PC-3 (cell line): ENCODE results near the gene ISL2. TPM values are rescaled to one million over a fixed set of nuclear protein-coding genes. Genes with fewer than 3 reads are reported as not detected.

Source experiments
- ATAC-seq: fragments of 200-7000 bp; cut with Tn5 transposase; 2 replicates; pipeline ENCODE4 v1.9.1; 2020; ENCODE audit warnings: mild to moderate bottlenecking, moderate library complexity
- BruUV-seq: library from RNA; stranded (reverse); fragments of 400-500 nt; replicated peaks from 2 replicates; lab custom pipeline; 2021; lab: Mats Ljungman, UMichigan
- CTCF ChIA-PET: fragments of 300-600 bp; sonication (Branson Sonifier 250); formaldehyde crosslinking; loops from one replicate; lab custom pipeline; 2022; ENCODE audit warnings: antibody characterized with exemption; lab: Charles Lee
- POLR2A ChIA-PET: fragments of 300-600 bp; sonication (Branson Sonifier 250); formaldehyde crosslinking; loops from one replicate; lab custom pipeline; 2022; ENCODE audit warnings: antibody characterized with exemption; ENCODE audit not compliant: unreplicated experiment; lab: Charles Lee
- DNase-seq: peaks from one replicate; pipeline ENCODE4 v3.0.0-alpha.2; 2015
- H2AFZ ChIP-seq: fragments of 300-600 bp; sonication (generic); 2 replicates; pipeline ENCODE4 v1.6.0; 2016; ENCODE audit warnings: antibody characterized with exemption, low read length
- H3F3A ChIP-seq: fragments of 300-600 bp; sonication (generic); one replicate; pipeline ENCODE4 v1.6.0; 2017; ENCODE audit warnings: antibody characterized with exemption, low read length, control low read depth, mild to moderate bottlenecking; ENCODE audit not compliant: unreplicated experiment
- H3K27ac ChIP-seq: fragments of 300-600 bp; sonication (generic); 2 replicates; pipeline ENCODE4 v1.5.1; 2016; ENCODE audit warnings: mild to moderate bottlenecking, low read length
- H3K27me3 ChIP-seq: fragments of 300-600 bp; sonication (generic); 2 replicates; pipeline ENCODE4 v1.6.1; 2016; ENCODE audit warnings: low read length, mixed read lengths
- H3K36me3 ChIP-seq: fragments of 300-600 bp; sonication (generic); 2 replicates; pipeline ENCODE4 v1.6.1; 2016; ENCODE audit warnings: low read depth, mixed run types, low read length, mixed read lengths
- H3K4me1 ChIP-seq: fragments of 300-600 bp; sonication (generic); 2 replicates; pipeline ENCODE4 v1.5.1; 2016; ENCODE audit warnings: low read length; ENCODE audit not compliant: insufficient read depth
- H3K4me2 ChIP-seq: fragments of 300-600 bp; sonication (generic); 2 replicates; pipeline ENCODE4 v1.6.0; 2016; ENCODE audit warnings: low read length
- H3K4me3 ChIP-seq: fragments of 300-600 bp; sonication (generic); 2 replicates; pipeline ENCODE4 v1.5.1; 2016; ENCODE audit warnings: mild to moderate bottlenecking, low read length, mixed read lengths
- H3K79me2 ChIP-seq: fragments of 300-600 bp; sonication (generic); 2 replicates; pipeline ENCODE4 v1.6.1; 2017; ENCODE audit warnings: low read length, mixed read lengths
- H3K9ac ChIP-seq: fragments of 300-600 bp; sonication (generic); 2 replicates; pipeline ENCODE4 v1.6.0; 2016; ENCODE audit warnings: mild to moderate bottlenecking, low read length
- H3K9me2 ChIP-seq: fragments of 300-600 bp; sonication (generic); replicated peaks from 2 replicates; pipeline ENCODE4 v1.6.1; 2016; ENCODE audit warnings: mixed run types, low read length, mixed read lengths
- H3K9me3 ChIP-seq: fragments of 300-600 bp; sonication (generic); 2 replicates; pipeline ENCODE4 v1.6.1; 2016; ENCODE audit warnings: low read length, mixed read lengths
- H4K20me1 ChIP-seq: fragments of 300-600 bp; sonication (generic); 2 replicates; pipeline ENCODE4 v1.6.1; 2016; ENCODE audit warnings: low read length, mixed read lengths
- CTCF ChIP-seq: fragments of 300-600 bp; sonication (generic); conservative IDR thresholded peaks from 2 replicates; pipeline ENCODE4 v1.5.1; 2017; ENCODE audit warnings: antibody characterized with exemption, low read depth, mild to moderate bottlenecking, low read length
- EZH2 ChIP-seq: fragments of 300-600 bp; sonication (generic); IDR thresholded peaks from one replicate; pipeline ENCODE4 v1.6.1; 2017; ENCODE audit warnings: antibody characterized with exemption, mild to moderate bottlenecking, low read length; ENCODE audit not compliant: unreplicated experiment
- EZH2phosphoT487 ChIP-seq: fragments of 300-600 bp; sonication (generic); IDR thresholded peaks from 2 replicates; pipeline ENCODE4 v1.6.1; 2018; ENCODE audit warnings: mild to moderate bottlenecking, antibody characterized with exemption, low read length, borderline replicate concordance
- intact Hi-C: fragments of 100-400 bp; cut with micrococcal nuclease; formaldehyde crosslinking; loops from 2 replicates; pipeline ENCODE4 v1.9.0; 2023
- total RNA-seq: library from RNA; depleted of rRNA; stranded (reverse); fragments of >200 nt; gene quantifications from 2 replicates; pipeline ENCODE4 v1.2.3, GENCODE V29; 2014

The ISL2 gene
- total RNA-seq, 1 experiment from 2014 or later: 3.6 TPM

DNA sequence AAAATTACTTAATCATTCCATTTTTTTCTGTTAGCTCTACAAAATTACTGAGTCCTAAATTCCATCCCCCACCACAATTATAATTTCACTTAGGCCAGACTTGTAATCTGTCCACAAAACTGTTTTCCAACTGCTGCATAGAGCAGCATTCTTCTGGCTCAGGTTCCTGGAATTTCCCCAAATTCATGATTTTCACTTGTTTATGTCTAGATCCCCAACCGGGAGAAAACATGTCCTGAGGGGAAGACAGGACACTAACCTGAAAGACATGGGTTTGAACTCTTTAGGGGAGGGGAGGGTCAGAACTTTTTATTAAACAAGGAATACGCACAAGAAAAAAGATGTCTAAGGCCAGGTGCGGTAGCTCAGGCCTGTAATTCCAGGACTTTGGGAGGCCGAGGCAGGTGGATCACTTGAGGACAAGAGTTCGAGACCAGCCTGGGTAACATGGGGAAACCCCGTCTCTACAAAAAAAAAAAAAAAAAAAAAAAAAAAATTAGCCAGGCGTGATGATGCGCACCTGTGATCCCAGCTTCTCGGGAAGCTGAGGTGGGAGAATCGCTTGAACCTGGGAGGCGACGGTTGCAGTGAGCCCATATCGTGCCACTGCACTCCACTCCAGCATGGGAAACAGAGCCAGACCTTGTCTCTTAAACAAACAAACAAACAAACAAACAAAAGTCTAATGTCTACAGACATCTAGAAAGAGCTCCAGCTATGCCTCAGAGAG lies 26.8 kb upstream of the ISL2 start:
- ChIA-PET POLR2A (interaction anchor here (0.6 kb wide), 3 partner anchors 15 to 28 kb away, joined by 3 to 14 read pairs (median 4); partner anchors contain the start of gene ISL2), CTCF (no interaction called here)
- intact Hi-C loops: no loop called here
- Histone ChIP-seq H3K4me3 (peak overlapping the region; percentile 83), H4K20me1 (peaks cover 4% of the 10 kb centered on the region; the same call in 1 of the 2 replicates), H2AFZ (no peak overlapping the region), H3K79me2 (peaks cover 65% of the 10 kb centered on the region), H3K27me3 (no peaks in the 10 kb centered on the region), H3K4me1 (peaks cover 42% of the 10 kb centered on the region), H3F3A (peaks cover 11% of the 10 kb centered on the region), H3K36me3 (no peaks in the 10 kb centered on the region), H3K27ac (no peak overlapping the region), H3K9ac (peak overlapping the region; percentile 94), H3K4me2 (peak overlapping the region; percentile 97), H3K9me2 (no peaks in the 10 kb centered on the region), H3K9me3 (no peaks in the 10 kb centered on the region)
- no peak for TF ChIP-seq CTCF
- no peak for TF ChIP-seq EZH2
- TF ChIP-seq EZH2phosphoT487: no peak
- DNase-seq (peak; percentile 61), ATAC-seq (no peak)
- BruUV-seq: no TSS peak

GRCh38 chr15:76310475-76311099 lies 26.0 kb upstream of the ISL2 start:
- H3K27ac ChIP-seq: peak overlapping the region; percentile 96
- peak overlapping the region; percentile 56 for H2AFZ ChIP-seq
- peaks cover 57% of the 10 kb centered on the region for H3K79me2 ChIP-seq
- DNase-seq (peak; percentile 3), ATAC-seq (no peak)
- intact Hi-C loops: no loop called here
- peak overlapping the region; percentile 83 for H3K4me3 ChIP-seq
- peak overlapping the region; percentile 94 for H3K9ac ChIP-seq
- peaks cover 45% of the 10 kb centered on the region for H3K4me1 ChIP-seq
- H3K36me3 ChIP-seq: no peaks in the 10 kb centered on the region
- no peaks in the 10 kb centered on the region for H3K27me3 ChIP-seq
- H3K9me2 ChIP-seq: no peaks in the 10 kb centered on the region
- peaks cover 4% of the 10 kb centered on the region; the same call in 1 of the 2 replicates for H4K20me1 ChIP-seq
- ChIA-PET CTCF (no interaction called here), POLR2A (interaction anchor here (0.6 kb wide), 1 partner anchor 27 kb away, joined by 3 read pairs; no protein-coding TSS in a partner anchor)
- peak overlapping the region; percentile 97 for H3K4me2 ChIP-seq
- H3K9me3 ChIP-seq: no peaks in the 10 kb centered on the region
- BruUV-seq: TSS peak; percentile 55
- H3F3A ChIP-seq: peaks cover 11% of the 10 kb centered on the region
- TF ChIP-seq EZH2phosphoT487 (no peak), EZH2 (no peak), CTCF (no peak)
